ENCODE measurements around the gene ZBTB20.

GRCh38 chr3:115062009-115062408 lies 85.1 kb downstream of the ZBTB20 start:
- no peak for TF ChIP-seq POLR2A (IDR thresholded peaks at IDR 0.05)
- TF ChIP-seq CTCF (IDR thresholded peaks at IDR 0.05), result no peak
- no peak for TF ChIP-seq POLR2AphosphoS5 (IDR thresholded peaks at IDR 0.05)
- no peak for TF ChIP-seq EP300 (IDR thresholded peaks at IDR 0.05)

Measured in stomach (tissue), 4 donors.